ENCODE data around the gene SPECC1L.
"Not testable (repeated sequence)": the region's sequence is repeated elsewhere in the genome, so short reads cannot be mapped to it uniquely, and the experiment has no call there.

Gene SPECC1L

DNA sequence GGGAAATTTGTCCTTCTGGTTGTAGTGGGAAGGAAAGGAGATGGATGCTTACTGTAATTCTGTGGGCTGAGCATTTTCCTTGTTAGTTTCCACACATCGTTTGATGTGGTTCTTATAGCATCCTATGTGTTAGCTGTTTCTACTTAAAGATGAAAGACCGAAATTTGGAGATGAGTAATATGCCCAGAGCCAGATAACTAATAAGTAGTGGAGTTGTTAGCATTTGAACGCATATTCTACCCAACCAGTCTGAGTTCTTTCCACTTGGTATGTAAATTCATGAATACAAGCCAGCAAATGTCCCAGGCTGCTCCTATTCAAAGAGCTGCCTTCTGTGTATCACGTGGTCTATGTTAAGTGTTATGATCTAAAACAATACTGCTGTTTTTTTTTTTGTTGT lies 14.6 kb downstream of the SPECC1L start:
- no peak for DNase-seq (ENCODE audit: low read depth in 1 of 2, low spot score in 1 of 2)

DNA sequence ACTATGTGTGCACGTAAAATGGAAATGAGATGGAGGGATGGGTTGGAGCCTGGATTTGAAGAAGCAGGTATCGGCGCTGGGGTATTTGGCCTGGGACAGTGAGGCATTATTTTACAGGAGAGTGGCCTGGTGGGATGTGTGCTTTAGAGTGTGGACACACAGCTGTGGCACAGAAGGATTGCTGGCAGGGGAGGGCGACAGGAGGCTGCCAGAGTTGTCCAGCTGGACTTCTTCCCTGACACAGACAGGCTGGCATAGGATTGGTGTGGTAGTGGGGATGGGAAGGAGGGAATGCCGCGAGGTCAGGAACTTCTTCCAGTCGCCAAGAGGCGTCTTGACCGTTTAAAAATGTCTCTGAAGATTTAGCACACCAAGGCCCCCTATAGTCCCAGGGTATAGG lies 16.6 kb downstream of the SPECC1L start:
- not testable (repeated sequence) for DNase-seq (ENCODE audit: low read depth in 1 of 2, low spot score in 1 of 2)

DNA sequence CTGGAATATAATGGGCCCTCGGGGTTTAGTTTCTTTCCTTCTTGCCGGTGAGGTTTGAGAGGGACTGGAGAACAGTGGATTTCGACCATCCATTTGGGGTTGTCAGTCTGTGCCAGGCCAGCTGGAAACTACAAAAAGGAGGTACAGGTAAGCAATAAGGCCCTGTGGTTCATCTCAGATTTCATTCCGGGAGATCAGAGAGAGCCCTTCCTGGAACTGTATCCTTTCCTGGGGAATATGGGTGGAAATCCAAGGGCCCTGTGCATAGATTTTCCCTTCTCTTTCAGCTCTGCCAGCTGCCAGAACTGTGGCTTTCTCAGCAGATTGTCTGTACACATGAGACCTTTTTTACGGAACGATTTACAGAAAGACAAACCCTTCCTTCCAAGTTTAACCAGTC lies 17.2 kb downstream of the SPECC1L start:
- DNase-seq (ENCODE audit: low read depth in 1 of 2, low spot score in 1 of 2) = not testable (repeated sequence)

DNA sequence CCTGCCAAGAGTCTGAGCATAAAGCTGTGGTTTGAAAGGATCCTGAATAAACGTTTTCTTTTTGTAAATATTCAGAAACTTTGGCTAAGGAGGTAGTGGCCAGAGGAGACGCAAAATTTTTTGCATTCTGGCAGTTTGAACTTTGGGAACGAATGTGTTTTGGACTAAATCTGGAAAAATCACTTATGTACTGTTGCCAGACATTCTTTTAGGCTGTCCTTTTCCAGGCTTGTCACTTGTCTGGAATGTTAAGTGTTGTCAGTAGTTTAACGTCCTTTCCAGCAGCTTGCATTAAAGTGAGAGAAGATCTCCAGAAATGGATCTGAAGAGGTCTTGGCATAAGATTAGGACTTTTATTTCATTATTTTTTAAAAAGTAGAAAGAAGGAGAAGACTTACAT lies 18.5 kb downstream of the SPECC1L start:
- DNase-seq (ENCODE audit: low read depth in 1 of 2, low spot score in 1 of 2) = no peak

DNA sequence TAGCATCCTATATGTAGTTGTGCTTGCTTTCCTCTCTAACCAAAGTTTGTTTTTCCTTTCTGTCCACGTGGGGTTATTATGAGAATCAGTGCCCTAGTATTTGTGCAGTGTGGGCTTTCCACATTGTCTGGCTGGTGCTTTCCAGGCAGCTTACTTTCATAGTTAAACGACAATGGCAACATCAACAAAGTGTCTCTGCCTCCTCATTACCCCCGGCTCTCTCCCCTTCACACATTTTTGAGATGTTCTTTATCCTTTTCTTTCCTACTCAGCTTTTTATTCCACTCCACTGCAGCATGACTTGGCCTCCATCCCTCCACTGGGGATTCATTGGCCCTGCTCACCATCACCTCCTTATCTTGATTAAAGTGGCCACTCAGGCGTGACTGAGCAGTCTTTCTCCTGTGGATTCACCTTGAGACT lies 19.1 kb downstream of the SPECC1L start:
- no peak for DNase-seq (ENCODE audit: low read depth in 1 of 2, low spot score in 1 of 2)

GRCh38 chr22:24290459-24290858 lies 19.8 kb downstream of the SPECC1L start:
- DNase-seq (ENCODE audit: low read depth in 1 of 2, low spot score in 1 of 2) = no peak

- no peak for DNase-seq (ENCODE audit: low read depth in 1 of 2, low spot score in 1 of 2)
Observed at GRCh38 chr22:24291515-24292201, 21.0 kb downstream of the SPECC1L start.

GRCh38 chr22:24292202-24292830 lies 21.7 kb downstream of the SPECC1L start:
- DNase-seq (ENCODE audit: low read depth in 1 of 2, low spot score in 1 of 2) = not testable (repeated sequence)

GRCh38 chr22:24294913-24295312 lies 24.3 kb downstream of the SPECC1L start:
- DNase-seq (ENCODE audit: low read depth in 1 of 2, low spot score in 1 of 2) = not testable (repeated sequence)

DNA sequence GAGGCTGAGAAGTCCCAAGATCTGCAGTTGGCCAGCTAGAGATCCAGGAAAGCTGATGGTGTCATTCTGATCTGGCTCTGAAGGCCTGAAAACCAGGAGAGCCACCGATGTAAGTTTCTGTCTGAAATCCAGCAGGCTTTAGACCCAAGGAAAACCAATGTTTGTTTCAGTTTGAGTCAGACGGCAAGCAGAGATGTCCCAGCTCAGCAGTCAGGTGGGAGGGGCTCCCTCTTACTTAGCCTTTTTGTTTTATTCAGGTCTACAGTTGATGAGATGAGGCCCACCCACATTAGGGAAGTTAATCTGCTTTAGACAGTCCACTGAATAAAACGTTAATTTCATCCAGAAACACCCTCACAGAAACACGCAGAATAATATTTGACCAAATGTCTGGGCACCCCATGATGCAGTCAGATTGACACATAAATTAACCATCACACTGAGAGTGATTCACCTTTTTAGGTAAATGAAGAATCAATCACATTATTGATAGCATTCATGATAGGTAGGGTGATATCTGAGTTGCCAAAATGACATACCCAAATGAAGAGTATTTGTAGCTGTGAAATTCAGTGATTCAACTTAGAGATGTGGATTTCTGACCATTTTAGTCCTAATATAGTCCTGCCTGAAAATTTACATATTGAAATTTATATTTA lies 28.0 kb downstream of the SPECC1L start:
- not testable (repeated sequence) for DNase-seq (ENCODE audit: low read depth in 1 of 2, low spot score in 1 of 2)

DNA sequence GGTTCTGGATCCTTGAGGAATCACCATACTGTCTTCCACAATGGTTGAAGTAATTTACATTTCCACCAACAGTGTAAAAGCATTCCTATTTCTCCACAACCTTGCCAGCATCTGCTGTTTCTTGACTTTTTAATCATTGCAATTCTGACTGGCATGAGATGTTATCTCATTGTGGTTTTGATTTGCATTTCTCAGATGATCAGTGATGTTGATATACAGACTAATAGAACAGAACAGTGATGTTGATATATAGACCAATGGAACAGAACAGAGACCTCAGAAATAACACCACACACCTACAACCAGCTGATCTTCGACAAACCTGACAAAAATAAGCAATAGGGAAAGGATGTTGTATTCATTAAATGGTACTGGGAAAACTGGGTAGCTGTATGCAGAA lies 29.9 kb downstream of the SPECC1L start:
- not testable (repeated sequence) for DNase-seq (ENCODE audit: low read depth in 1 of 2, low spot score in 1 of 2)

DNA sequence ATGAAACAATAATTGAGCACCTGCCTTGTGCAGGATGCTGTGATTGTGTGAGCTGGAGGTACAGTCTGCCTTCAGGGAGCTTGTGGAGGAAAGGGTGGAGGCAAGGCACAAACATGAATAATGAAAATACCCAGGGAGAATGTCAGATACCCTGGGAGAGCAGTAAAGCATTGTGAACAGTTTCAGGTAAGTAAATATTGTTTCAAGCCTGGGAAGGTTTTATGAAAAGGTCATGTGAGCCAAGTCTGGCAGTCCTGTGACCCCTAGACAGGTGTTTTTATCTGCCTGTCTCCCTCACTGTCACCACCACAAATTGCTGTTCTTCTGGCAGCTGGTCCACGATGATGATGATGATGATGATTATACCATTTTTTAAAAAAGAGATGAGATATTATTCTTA lies 32.0 kb downstream of the SPECC1L start:
- DNase-seq (ENCODE audit: low read depth in 1 of 2, low spot score in 1 of 2) = no peak

GRCh38 chr22:24303007-24303406 lies 32.4 kb downstream of the SPECC1L start:
- DNase-seq (ENCODE audit: low read depth in 1 of 2, low spot score in 1 of 2) = no peak

GRCh38 chr22:24304062-24304675 lies 33.5 kb downstream of the SPECC1L start:
- DNase-seq (ENCODE audit: low read depth in 1 of 2, low spot score in 1 of 2) = no peak

- DNase-seq (ENCODE audit: low read depth in 1 of 2, low spot score in 1 of 2) = no peak
Observed at GRCh38 chr22:24305260-24305692, 34.6 kb downstream of the SPECC1L start.

DNA sequence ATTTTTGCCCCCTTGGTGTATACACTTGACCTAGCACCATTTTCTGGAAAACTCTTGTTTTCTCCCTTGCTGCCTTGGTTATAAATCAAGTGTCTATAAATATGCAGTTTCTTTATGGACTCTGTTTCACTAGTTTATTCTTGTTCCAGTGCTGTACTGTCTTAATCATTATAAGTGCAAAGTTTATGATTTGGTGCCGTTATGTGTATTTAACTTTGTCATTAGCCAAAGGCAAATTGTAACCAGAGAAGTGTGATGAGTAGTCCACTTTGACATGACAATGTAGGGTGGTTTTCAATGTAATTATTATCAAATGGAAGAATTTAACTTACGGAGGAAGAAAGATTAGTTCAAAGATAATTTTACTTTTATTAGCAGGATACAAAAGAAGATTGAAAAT lies 40.3 kb downstream of the SPECC1L start:
- no peak for DNase-seq (ENCODE audit: low read depth in 1 of 2, low spot score in 1 of 2)

DNA sequence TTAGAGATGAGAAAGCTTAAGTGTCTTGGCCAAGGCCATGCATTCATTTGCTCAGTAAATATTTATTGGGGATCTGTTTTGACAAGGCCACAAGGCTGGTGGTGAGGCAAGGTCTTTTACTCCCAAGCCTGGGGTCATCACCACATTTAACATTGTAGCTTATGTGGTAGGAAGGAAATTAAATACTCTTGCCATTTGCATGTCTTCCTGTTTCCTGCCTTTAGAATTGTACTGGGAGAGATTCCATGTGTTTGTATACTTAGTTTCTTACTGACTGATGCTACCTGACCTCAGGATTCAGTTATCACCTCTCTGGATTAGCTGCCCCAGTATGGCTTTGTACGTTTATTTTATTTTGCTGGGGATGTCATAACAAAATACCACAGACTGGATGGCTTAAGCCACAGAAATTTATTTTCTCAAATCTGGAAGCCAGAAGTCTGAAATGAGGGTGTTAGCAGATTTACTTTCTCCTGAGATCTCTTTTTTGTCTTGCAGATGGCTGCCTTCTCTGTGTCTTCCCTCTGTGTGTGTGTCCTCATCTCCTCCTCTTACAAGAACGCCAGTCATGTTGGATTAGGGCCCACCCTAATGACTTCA lies 44.8 kb downstream of the SPECC1L start:
- no peak for DNase-seq (ENCODE audit: low read depth in 1 of 2, low spot score in 1 of 2)

- not testable (repeated sequence) for DNase-seq (ENCODE audit: low read depth in 1 of 2, low spot score in 1 of 2)
Observed at GRCh38 chr22:24316264-24316663, 45.6 kb downstream of the SPECC1L start.

DNA sequence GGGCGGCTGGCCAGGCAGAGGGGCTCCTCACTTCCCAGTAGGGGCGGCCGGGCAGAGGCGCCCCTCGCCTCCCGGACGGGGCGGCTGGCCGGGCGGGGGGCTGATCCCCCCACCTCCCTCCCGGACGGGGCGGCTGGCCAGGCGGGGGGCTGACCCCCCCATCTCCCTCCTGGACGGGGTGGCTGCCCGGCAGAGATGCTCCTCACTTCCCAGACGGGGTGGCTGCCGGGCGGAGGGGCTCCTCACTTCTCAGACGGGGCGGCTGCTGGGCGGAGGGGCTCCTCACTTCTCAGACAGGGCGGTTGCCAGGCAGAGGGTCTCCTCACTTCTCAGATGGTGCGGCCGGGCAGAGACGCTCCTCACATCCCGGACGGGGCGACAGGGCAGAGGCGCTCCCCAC lies 46.9 kb downstream of the SPECC1L start:
- DNase-seq (ENCODE audit: low read depth in 1 of 2, low spot score in 1 of 2) = not testable (repeated sequence)

- no peak for DNase-seq (ENCODE audit: low read depth in 1 of 2, low spot score in 1 of 2)
Observed at GRCh38 chr22:24319451-24319850, 48.8 kb downstream of the SPECC1L start.

- DNase-seq (ENCODE audit: low read depth in 1 of 2, low spot score in 1 of 2) = no peak
Observed at GRCh38 chr22:24321999-24322398, 51.4 kb downstream of the SPECC1L start.

Data from activated T-helper 1 cell treated with anti-CD3 and anti-CD28 coated beads, Interleukin-2, amount 50 U/mL, for 16 hours (primary cell).